Measurements from ENCODE around the gene MSH4.
"Not testable (repeated sequence)": the region's sequence is repeated elsewhere in the genome, so short reads cannot be mapped to it uniquely, and the experiment has no call there.

Gene MSH4

DNA sequence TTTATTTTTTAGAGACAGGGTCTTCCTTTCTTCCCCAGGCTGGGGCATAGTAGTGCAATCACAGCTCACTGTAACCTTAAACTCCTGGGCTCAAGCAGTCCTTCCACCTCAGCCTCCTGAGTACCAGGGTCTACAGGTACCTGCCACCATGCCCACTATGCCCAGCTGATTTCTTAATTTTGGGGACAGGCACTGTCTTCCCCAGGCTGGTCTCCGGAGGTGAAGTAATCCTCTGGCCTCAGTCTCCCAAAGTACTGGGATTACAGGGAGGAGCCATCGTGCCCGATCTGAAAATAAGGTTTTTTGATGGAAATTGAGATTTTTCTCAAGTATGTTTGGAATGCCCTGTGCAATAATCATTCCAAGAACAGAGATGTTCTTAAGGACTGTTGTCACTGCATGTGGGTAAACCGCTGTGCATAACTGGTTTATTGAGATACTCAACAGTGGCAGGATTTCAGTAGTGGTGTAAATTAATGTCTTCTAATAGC, 934 bp upstream of the MSH4 start:
- H3K27ac ChIP-seq, result no peak overlapping the region
- H3K36me3 ChIP-seq, result peaks cover 64 to 86% (median 77%) of the 10 kb centered on the region in 11 experiments
- H3K9ac ChIP-seq, result no peak overlapping the region
- TF ChIP-seq Cebpa-rat (IDR thresholded peaks at IDR 0.05), result no peak
- no peak overlapping the region for H3K4me3 ChIP-seq
- H3K4me1 ChIP-seq, result peaks cover 7 to 33% (median 17%) of the 10 kb centered on the region in 10 experiments
- no peak overlapping the region for H3K4me2 ChIP-seq
- H3K9me3 ChIP-seq (replicated peaks in 1 of 11), result no peaks in the 10 kb centered on the region
- H3K27me3 ChIP-seq, result no peaks in the 10 kb centered on the region
- peaks cover 63 to 84% (median 76%) of the 10 kb centered on the region in 11 experiments for H4K20me1 ChIP-seq

DNA sequence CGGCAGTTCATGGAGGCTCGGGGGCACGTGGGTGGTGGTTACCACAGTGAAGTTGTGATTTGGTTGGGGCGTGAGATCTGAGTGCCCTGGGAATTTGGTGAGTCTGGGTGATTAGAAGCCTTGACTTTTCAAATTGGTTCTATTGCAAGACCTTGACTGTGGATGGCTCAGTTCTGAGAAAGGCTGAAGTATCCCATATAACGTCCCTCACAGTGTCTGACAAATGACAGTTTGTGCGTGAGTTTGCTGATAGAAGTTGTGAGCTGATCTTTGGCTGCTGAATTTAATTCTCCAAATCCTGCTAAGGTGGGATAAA, 549 bp downstream of the MSH4 start:
- no peaks in the 10 kb centered on the region for H3K27me3 ChIP-seq
- no peaks in the 10 kb centered on the region for H3K9me3 ChIP-seq (replicated peaks in 1 of 11)
- no peak for TF ChIP-seq Cebpa-rat (IDR thresholded peaks at IDR 0.05)
- H3K4me2 ChIP-seq, result no peak overlapping the region
- no peak overlapping the region for H3K27ac ChIP-seq
- peaks cover 49 to 69% (median 61%) of the 10 kb centered on the region in 11 experiments for H4K20me1 ChIP-seq
- H3K4me1 ChIP-seq, result peaks cover 0 to 18% (median 4%) of the 10 kb centered on the region in 10 experiments; a peak in 7 of 20 replicates
- peaks cover 49 to 71% (median 62%) of the 10 kb centered on the region in 11 experiments for H3K36me3 ChIP-seq
- H3K4me3 ChIP-seq, result no peak overlapping the region
- H3K9ac ChIP-seq, result no peak overlapping the region

DNA sequence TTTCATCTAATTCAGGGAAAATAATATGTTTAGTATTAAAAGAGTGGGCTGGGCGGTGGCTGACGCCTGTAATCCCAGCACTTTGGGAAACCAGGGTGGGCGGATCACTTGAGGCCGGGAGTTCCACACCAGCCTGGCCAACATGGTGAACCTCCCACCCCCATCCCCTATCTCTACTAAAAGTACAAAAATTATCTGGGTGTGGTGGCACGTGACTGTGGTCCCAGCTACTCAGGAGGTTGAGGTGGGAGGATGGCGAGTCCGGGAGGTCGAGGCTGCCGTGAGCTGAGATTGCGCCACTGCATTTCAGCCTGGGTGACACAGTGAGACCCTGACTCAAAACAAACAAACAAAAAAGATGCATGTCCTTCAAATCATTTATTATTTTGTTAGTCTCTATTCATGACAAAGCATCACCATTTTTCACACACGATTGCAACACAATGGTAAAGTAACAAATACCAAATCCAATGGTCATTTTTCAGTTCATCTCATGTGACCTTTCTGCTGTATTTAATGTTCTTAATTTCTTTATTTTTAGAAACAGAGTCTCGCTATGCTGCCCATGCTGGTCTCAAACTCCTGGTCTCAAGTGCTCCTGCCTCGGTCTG, 1.0 kb downstream of the MSH4 start:
- no peak overlapping the region for H3K9ac ChIP-seq
- peaks cover 44 to 64% (median 56%) of the 10 kb centered on the region in 11 experiments for H4K20me1 ChIP-seq
- no peak overlapping the region for H3K4me2 ChIP-seq
- H3K4me3 ChIP-seq, result no peak overlapping the region
- no peaks in the 10 kb centered on the region for H3K27me3 ChIP-seq
- no peak for TF ChIP-seq Cebpa-rat (IDR thresholded peaks at IDR 0.05)
- peaks cover 0 to 14% (median under 1%) of the 10 kb centered on the region in 10 experiments; a peak in 5 of 20 replicates for H3K4me1 ChIP-seq
- H3K27ac ChIP-seq, result no peak overlapping the region
- H3K36me3 ChIP-seq, result peaks cover 44 to 66% (median 57%) of the 10 kb centered on the region in 11 experiments
- no peaks in the 10 kb centered on the region for H3K9me3 ChIP-seq (replicated peaks in 1 of 11)

DNA sequence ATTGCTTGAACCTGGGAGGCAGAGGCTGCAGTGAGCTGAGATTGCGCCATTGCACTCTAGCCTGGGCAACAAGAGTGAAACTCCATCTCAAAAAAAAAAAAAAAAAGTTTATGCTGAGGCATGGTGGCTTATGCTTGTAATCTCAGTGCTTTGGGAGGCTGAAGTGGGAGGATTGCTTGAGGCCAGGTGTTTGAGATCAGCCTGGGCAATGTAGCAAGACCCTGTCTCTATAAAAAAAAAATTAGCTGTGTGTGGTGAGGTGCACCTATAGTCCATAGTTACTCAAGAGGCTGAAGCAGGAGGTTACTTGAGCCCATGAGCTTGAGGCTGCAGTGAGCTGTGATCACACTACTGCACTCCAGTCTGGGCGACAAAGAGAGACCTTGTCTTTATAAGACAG, 4.8 kb downstream of the MSH4 start:
- not testable (repeated sequence) for H3K4me1 ChIP-seq; H3K27me3 ChIP-seq; H3K9ac ChIP-seq; H3K9me3 ChIP-seq (replicated peaks in 1 of 11); H3K4me2 ChIP-seq; H3K4me3 ChIP-seq; H3K27ac ChIP-seq
- Histone ChIP-seq H3K36me3 (peaks cover 7 to 29% (median 19%) of the 10 kb centered on the region in 11 experiments), H4K20me1 (peaks cover 6 to 27% (median 18%) of the 10 kb centered on the region in 11 experiments; a peak in 20 of 22 replicates)

DNA sequence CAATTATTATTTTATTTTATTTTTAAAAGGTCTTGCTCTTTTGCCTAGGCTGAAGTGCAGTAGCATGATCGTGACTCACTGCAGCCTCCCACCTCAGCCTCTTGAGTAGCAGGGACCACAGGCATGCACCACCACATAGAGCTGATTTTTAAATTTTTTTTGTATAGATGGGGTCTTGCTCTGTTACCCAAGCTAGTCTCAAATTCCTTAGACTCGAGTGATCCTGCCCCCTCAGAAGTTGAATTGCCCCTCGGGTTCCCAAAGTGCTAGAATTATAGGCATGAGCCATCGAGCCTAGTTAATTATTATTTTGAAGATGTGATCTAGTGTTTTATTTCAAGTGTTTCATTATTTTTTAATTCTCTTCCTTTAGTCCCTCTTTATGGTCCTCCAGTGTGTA, 12.2 kb downstream of the MSH4 start:
- no peak overlapping the region for H3K9ac ChIP-seq
- H3K4me2 ChIP-seq, result no peak overlapping the region
- no peak overlapping the region for H3K4me3 ChIP-seq
- H3K27ac ChIP-seq, result no peak overlapping the region
- H3K4me1 ChIP-seq, result no peaks in the 10 kb centered on the region
- H3K36me3 ChIP-seq, result no peaks in the 10 kb centered on the region; a peak in 1 of 22 replicates
- TF ChIP-seq Cebpa-rat (IDR thresholded peaks at IDR 0.05), result no peak
- no peaks in the 10 kb centered on the region for H4K20me1 ChIP-seq
- no peaks in the 10 kb centered on the region for H3K27me3 ChIP-seq
- H3K9me3 ChIP-seq (replicated peaks in 1 of 11), result no peaks in the 10 kb centered on the region

DNA sequence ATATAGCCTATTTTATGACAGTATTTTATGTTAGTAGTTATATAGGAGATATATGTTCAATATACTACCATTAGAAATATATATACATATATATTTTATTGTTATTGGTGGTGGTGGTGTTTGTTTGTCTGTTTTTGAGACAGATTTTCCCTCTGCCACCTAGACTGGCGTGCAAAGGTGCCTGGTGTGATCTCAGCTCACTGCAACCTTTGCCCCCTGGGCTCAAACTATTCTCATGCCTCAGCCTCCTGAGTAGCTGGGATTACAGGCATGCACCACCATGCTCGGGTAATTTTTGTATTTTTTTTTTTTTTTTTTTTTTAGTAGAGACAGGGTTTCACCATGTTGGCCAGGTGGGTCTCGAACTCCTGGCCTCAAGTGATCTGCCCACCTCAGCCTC, 13.4 kb downstream of the MSH4 start:
- not testable (repeated sequence) for H3K4me1 ChIP-seq; H3K4me2 ChIP-seq; H3K4me3 ChIP-seq; H3K9ac ChIP-seq; H4K20me1 ChIP-seq; H3K27ac ChIP-seq; H3K36me3 ChIP-seq; H3K9me3 ChIP-seq (replicated peaks in 1 of 11); H3K27me3 ChIP-seq

DNA sequence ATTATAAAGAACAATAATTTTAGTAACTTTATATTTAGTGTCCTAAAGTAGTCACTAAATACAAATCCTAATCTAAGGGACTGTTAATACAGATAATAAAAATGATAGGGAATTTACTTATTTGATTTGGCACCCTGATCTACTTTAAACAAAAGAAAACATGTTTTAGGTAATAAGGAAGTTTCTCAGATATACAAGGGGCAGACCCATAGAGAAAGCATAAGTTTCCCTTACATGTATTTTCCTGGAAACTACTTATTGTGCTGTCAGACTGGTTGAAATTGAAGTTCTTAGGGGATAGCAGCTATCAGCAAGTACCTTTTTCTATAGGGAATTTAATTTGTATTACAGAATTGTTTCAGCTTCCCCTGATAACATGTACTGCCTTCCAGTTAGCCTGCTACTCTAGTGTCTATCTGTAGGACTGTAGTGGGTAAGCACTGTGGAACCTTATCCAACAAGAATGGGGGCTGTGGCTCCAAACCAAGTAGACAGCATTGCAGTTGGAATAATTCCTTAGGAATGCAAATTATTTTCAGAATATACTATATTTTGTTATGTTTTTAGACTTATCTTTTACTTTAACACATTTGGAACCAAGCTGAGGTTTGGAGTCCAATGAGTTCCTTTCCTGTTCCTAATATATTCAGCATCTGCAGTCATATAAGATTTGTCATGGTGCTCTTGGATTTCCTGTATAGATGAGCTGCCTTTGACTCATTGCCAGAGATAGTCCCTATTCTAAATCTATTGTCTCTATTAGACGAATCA, 14.7 kb downstream of the MSH4 start:
- Histone ChIP-seq H3K9ac (no peak overlapping the region), H4K20me1 (no peaks in the 10 kb centered on the region), H3K27me3 (no peaks in the 10 kb centered on the region), H3K27ac (no peak overlapping the region), H3K4me2 (no peak overlapping the region), H3K36me3 (peaks cover 0 to 5% (median 0%) of the 10 kb centered on the region in 11 experiments; a peak in 2 of 22 replicates), H3K4me3 (no peak overlapping the region), H3K9me3 (replicated peaks in 1 of 11) (no peaks in the 10 kb centered on the region), H3K4me1 (no peaks in the 10 kb centered on the region)
- TF ChIP-seq Cebpa-rat (IDR thresholded peaks at IDR 0.05), result no peak

DNA sequence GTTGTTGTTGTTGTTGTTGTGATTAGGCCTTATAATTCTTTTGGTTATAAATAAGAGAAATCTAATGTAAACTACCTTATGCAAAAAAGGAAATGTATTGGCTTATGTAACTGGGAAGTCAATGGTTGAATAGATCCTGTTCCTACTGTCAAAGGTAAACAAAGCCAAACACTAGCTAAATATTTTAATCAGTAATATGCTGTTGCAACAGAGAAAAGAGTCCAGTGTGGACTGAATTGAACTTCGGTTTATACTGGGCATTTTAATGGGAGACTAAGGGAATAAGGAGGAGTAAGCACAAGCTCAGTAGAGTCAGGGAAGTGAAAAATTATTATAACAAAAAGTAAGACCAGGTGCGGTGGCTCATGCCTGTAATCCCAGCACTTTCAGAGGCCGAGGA, 15.4 kb downstream of the MSH4 start:
- H3K4me3 ChIP-seq, result no peak overlapping the region
- H3K4me2 ChIP-seq, result no peak overlapping the region
- no peaks in the 10 kb centered on the region for H4K20me1 ChIP-seq
- no peak for TF ChIP-seq Cebpa-rat (IDR thresholded peaks at IDR 0.05)
- H3K27ac ChIP-seq, result no peak overlapping the region
- H3K4me1 ChIP-seq, result no peaks in the 10 kb centered on the region
- no peaks in the 10 kb centered on the region for H3K9me3 ChIP-seq (replicated peaks in 1 of 11)
- peaks cover 0 to 9% (median 0%) of the 10 kb centered on the region in 11 experiments; a peak in 2 of 22 replicates for H3K36me3 ChIP-seq
- no peak overlapping the region for H3K9ac ChIP-seq
- no peaks in the 10 kb centered on the region for H3K27me3 ChIP-seq

DNA sequence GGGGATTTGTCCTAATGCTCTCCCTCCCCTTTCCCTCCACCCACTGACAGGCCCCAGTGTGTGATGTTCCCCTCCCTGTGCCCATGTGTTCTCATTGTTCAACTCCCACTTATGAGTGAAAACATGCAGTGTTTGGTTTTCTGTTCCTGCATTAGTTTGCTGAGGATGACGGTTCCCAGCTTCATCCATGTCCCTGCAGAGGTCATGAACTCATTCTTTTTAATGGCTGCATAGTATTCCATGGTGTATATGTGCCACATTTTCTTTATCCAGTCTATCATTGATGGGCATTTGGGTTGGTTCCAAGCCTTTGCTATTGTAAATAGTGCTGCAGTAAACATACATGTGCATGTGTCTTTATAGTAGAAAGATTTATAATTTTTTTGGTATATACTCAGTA, 26.9 kb downstream of the MSH4 start:
- not testable (repeated sequence) for H3K4me1 ChIP-seq, H3K9ac ChIP-seq, H3K4me3 ChIP-seq, H3K4me2 ChIP-seq, H4K20me1 ChIP-seq, H3K27ac ChIP-seq, H3K27me3 ChIP-seq
- Histone ChIP-seq H3K9me3 (replicated peaks in 1 of 11) (peaks cover under 1 to 16% (median 7%) of the 10 kb centered on the region in 11 experiments; a peak in 20 of 22 replicates), H3K36me3 (peaks cover 0 to 21% (median 0%) of the 10 kb centered on the region in 11 experiments; a peak in 7 of 22 replicates)
